C4-2B (cell line): Measurements from ENCODE around the gene CBLN4.

Source experiments
- H3K27ac ChIP-seq: fragments of 450-650 bp; 2 replicates; pipeline ENCODE4 v1.5.1; 2017
- CTCF ChIP-seq: fragments of 450-650 bp; conservative IDR thresholded peaks from 2 replicates; pipeline ENCODE4 v1.5.1; 2017; ENCODE audit warnings: mild to moderate bottlenecking
- ZFX ChIP-seq: fragments of 450-650 bp; IDR thresholded peaks from 2 replicates; pipeline ENCODE4 v1.6.1; 2017

CBLN4 gene

GRCh38 chr20:56014151-56014550, 8.8 kb upstream of the CBLN4 start:
- no peak overlapping the region for H3K27ac ChIP-seq
- TF ChIP-seq CTCF (no peak), ZFX (no peak)

GRCh38 chr20:56004611-56005388, 519 bp downstream of the CBLN4 start:
- H3K27ac ChIP-seq: no peak overlapping the region
- TF ChIP-seq ZFX (no peak), CTCF (no peak)

- TF ChIP-seq ZFX: no peak
- no peak for TF ChIP-seq CTCF
- no peak overlapping the region for H3K27ac ChIP-seq
These were observed 1.3 kb downstream of the CBLN4 start for GRCh38 chr20:56004007-56004406.

- TF ChIP-seq CTCF: no peak
- TF ChIP-seq ZFX: no peak
- no peak overlapping the region for H3K27ac ChIP-seq
These were observed 2.2 kb downstream of the CBLN4 start for GRCh38 chr20:56002908-56003800.

- no peak for TF ChIP-seq ZFX
- no peak for TF ChIP-seq CTCF
- no peak overlapping the region for H3K27ac ChIP-seq
These were observed 3.4 kb downstream of the CBLN4 start for GRCh38 chr20:56001890-56002289.

- TF ChIP-seq ZFX (no peak), CTCF (no peak)
These were observed 4.1 kb downstream of the CBLN4 start for GRCh38 chr20:56001106-56001785.

More at GRCh38 chr20:56001106-56001785, 4.1 kb downstream of the CBLN4 start:
- H3K27ac ChIP-seq: no peak overlapping the region
